ENCODE results near the gene DTNB.

DNA sequence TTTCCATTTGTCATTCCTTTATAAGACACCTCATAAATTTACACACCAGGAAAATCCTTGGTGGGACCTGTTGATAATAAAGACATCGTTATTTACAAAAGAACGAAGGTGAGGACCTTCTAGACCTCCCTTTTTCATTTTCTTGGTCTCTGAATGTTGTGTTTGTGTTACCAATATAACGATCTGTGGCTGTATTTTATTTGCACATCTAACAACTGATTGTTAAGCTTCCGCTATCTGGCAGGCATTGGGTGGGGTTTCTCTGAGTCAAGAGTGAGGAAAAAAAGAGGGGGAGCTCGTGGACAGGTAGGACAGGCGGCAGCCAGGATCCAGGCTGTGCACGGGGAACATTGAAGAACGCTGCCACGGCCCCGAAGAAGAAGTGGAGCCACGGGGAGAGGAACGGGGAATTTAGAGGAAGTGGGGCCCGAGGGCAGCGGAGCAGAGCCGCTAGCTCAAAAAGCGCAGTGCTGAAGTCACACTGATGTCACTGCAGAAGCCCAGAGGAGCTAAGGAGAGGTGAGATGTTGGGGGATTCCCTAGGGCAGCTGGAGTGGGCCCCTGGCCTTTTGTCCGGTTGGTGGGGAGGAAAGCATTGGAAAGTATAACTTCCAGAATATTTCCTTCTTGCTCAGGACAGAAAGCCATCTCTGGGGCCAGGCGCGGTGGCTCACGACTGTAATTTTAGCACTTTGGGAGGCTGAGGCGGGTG is 310.8 kb downstream of the DTNB start:
- TF ChIP-seq GATA2 (IDR thresholded peaks at IDR 0.05; ENCODE audit: low read depth, low read length): no peak
- no peak for TF ChIP-seq GATA3 (IDR thresholded peaks at IDR 0.05; ENCODE audit: low read depth, low read length)
